ENCODE results near the gene CGB7.

Gene CGB7

GRCh38 chr19:49014870-49015255 is 42.7 kb downstream of the CGB7 start:
- no peak for DNase-seq

- DNase-seq, result no peak
Observed at GRCh38 chr19:49014123-49014869, 43.3 kb downstream of the CGB7 start.

- DNase-seq, result no peak
Observed at GRCh38 chr19:49011194-49011593, 46.4 kb downstream of the CGB7 start.

GRCh38 chr19:49010453-49010852 is 47.1 kb downstream of the CGB7 start:
- no peak for DNase-seq

- no peak for DNase-seq
Observed at GRCh38 chr19:49009828-49010227, 47.7 kb downstream of the CGB7 start.

GRCh38 chr19:49006905-49007304 is 50.6 kb downstream of the CGB7 start:
- no peak for DNase-seq

GRCh38 chr19:49004964-49005614 is 52.5 kb downstream of the CGB7 start:
- no peak for DNase-seq
